Left ventricle myocardium inferior (tissue), 1 donor: ENCODE measurements around the gene CFAP141. TPM values are rescaled to one million over a fixed set of nuclear protein-coding genes. Genes with fewer than 3 reads are reported as not detected.

Experiments
- DNase-seq: peaks from one replicate; pipeline ENCODE4 v3.0.0-alpha.2; 2020
- H3K27ac ChIP-seq: fragments of 200-600 bp; replicated peaks from 2 replicates; pipeline ENCODE4 v1.8.0; 2021
- H3K27me3 ChIP-seq: fragments of 200-600 bp; 2 replicates; pipeline ENCODE4 v1.8.0; 2021; ENCODE audit warnings: low read depth
- H3K36me3 ChIP-seq: fragments of 200-600 bp; 2 replicates; pipeline ENCODE4 v1.8.0; 2021
- H3K4me1 ChIP-seq: fragments of 200-600 bp; 2 replicates; pipeline ENCODE4 v1.8.0; 2021
- H3K4me3 ChIP-seq: fragments of 200-600 bp; 2 replicates; pipeline ENCODE4 v1.8.0; 2021; ENCODE audit warnings: mild to moderate bottlenecking, moderate library complexity
- H3K9me3 ChIP-seq: fragments of 200-600 bp; replicated peaks from 2 replicates; pipeline ENCODE4 v1.8.0; 2021
- CTCF ChIP-seq: fragments of 200-600 bp; IDR thresholded peaks from 2 replicates; pipeline ENCODE4 v1.8.0; 2021; ENCODE audit warnings: antibody characterized with exemption, mild to moderate bottlenecking, borderline replicate concordance
- intact Hi-C: fragments of 100-400 bp; cut with micrococcal nuclease; formaldehyde crosslinking; loops from one replicate; pipeline ENCODE4 v1.11.0; 2022
- long read RNA-seq: library from polyadenylated mRNA; unstranded; transcript quantifications from one replicate; pipeline ENCODE4 v2.0.0, GENCODE V29; 2021
- total RNA-seq: library from RNA; stranded (reverse); fragmentation: NEBNext Ultra II Directional; extraction: Animal tissue kit (Norgen Biotek cat#: 25700); gene quantifications from one replicate; pipeline ENCODE4 v1.2.1, GENCODE V29; 2021
- donor health status: DM: no; HTN: yes; CAD: no; lungs with severe emphysema.

Gene CFAP141
- total RNA-seq = not detected
- long read RNA-seq = 0 reads

DNA sequence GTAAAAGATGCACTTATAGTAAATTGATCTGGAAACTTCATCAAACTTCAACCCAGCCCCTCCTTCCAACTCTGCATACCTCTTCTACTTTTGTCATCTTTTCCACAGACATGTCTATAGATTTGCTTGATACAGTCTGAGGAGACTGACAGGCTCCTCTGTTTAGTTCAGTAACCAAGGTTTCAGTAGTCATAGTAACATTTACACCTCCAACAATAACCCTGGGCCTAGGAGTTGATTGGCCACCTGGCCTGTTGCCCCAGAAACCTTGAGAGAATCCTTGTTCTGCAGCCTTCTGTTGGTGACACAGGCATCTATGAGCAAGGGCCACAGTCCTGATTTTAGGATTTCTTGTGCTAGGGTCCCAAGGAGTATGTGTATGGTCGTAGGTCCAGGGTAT is at the start of gene CFAP141:
Gene CFAP141, minus strand, starts transcription at position 138 of the 400 bp plus-strand sequence. Its CDS starts 26 bp downstream, at position 112.
- intact Hi-C loops = no loop called here
- DNase-seq = no peak
- H3K4me3 ChIP-seq = no peak within 1 kb of the TSS
- no peak for TF ChIP-seq CTCF
- peaks cover 6% of the 10 kb centered on the region for H3K4me1 ChIP-seq
- peaks cover 60% of the 10 kb centered on the region for H3K36me3 ChIP-seq
- no peaks in the 10 kb centered on the region for H3K9me3 ChIP-seq
- H3K27ac ChIP-seq = no peak within 1 kb of the TSS
- H3K27me3 ChIP-seq = no peaks in the 10 kb centered on the region

DNA sequence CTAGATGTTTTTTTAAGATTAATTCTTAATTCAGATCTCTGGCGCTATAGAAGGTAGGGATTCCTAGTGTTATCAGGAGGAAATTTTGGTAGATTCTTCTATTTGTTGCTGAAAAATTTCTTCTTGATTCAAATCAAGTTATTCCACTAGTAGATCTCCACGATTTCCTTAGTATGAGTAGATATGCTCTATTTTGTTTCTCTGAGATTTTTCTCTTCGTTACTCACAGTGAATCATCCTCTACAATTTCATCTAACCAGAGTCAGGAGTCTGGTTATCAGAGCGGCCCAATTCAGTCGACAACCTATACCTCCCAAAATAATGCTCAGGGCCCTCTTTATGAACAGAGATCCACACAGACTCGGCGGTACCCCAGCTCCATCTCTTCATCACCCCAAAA is 47.5 kb upstream of the CFAP141 start:
- Histone ChIP-seq H3K27ac (no peak overlapping the region), H3K4me1 (no peaks in the 10 kb centered on the region), H3K9me3 (no peaks in the 10 kb centered on the region), H3K36me3 (peaks cover 100% of the 10 kb centered on the region), H3K27me3 (no peaks in the 10 kb centered on the region), H3K4me3 (no peak overlapping the region)
- TF ChIP-seq CTCF = no peak
- intact Hi-C loops = no loop called here
- no peak for DNase-seq

- peaks cover 99% of the 10 kb centered on the region for H3K36me3 ChIP-seq
- H3K9me3 ChIP-seq = no peaks in the 10 kb centered on the region
- intact Hi-C loops = no loop called here
- no peaks in the 10 kb centered on the region for H3K27me3 ChIP-seq
- peaks cover 10% of the 10 kb centered on the region for H3K4me1 ChIP-seq
- no peak for DNase-seq
- no peak overlapping the region for H3K4me3 ChIP-seq
- H3K27ac ChIP-seq = no peak overlapping the region
- no peak for TF ChIP-seq CTCF
Measured at GRCh38 chr1:154241703-154242351, 35.7 kb upstream of the CFAP141 start.

GRCh38 chr1:154240294-154240833 is 34.2 kb upstream of the CFAP141 start:
- peaks cover 99% of the 10 kb centered on the region for H3K36me3 ChIP-seq
- peaks cover 10% of the 10 kb centered on the region for H3K4me1 ChIP-seq
- DNase-seq = no peak
- TF ChIP-seq CTCF = no peak
- H3K4me3 ChIP-seq = no peak overlapping the region
- H3K27me3 ChIP-seq = no peaks in the 10 kb centered on the region
- H3K9me3 ChIP-seq = no peaks in the 10 kb centered on the region
- no peak overlapping the region for H3K27ac ChIP-seq
- intact Hi-C loops = no loop called here

DNA sequence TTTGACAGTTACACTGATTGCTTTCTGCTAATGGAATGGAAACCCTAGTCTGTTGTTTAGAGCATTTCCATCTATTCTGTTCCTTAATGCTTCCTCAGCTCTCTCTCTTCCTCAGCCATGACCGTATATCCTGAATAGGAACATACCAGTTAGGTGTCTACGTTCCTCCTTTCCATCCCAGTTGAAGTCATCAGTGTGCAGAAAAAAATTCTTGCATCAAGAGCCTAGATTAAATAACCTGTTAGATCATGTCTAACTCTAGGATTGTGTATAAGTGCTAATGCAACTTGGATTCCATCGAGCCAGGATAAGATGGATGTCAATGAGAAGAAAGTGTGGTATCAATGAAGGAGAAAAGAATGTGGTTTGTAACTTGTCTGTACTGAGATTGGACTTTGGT is 33.4 kb upstream of the CFAP141 start:
- DNase-seq = no peak
- intact Hi-C loops = no loop called here
- no peak overlapping the region for H3K4me3 ChIP-seq
- H3K36me3 ChIP-seq = peaks cover 99% of the 10 kb centered on the region
- no peak overlapping the region for H3K27ac ChIP-seq
- no peaks in the 10 kb centered on the region for H3K27me3 ChIP-seq
- H3K9me3 ChIP-seq = no peaks in the 10 kb centered on the region
- TF ChIP-seq CTCF = no peak
- peaks cover 10% of the 10 kb centered on the region for H3K4me1 ChIP-seq
